Measurements from ENCODE around the gene HYI. TPM values are rescaled to one million over a fixed set of nuclear protein-coding genes. Genes with fewer than 3 reads are reported as not detected.
"Not testable (repeated sequence)": the region's sequence is repeated elsewhere in the genome, so short reads cannot be mapped to it uniquely, and the experiment has no call there.

The HYI gene
- total and polyA plus RNA-seq, 3 donors from 2014 or later, result 20.1 to 35.5 (median 21.2) TPM

GRCh38 chr1:43473463-43473862, 19.7 kb upstream of the HYI start:
- Histone ChIP-seq H3K9me3 (no peaks in the 10 kb centered on the region), H3K4me3 (no peak overlapping the region), H3K27me3 (no peaks in the 10 kb centered on the region), H3K4me1 (no peaks in the 10 kb centered on the region), H3K36me3 (ENCODE audit: low read depth, missing control alignments) (no peaks in the 10 kb centered on the region), H3K27ac (no peak overlapping the region)
- TF ChIP-seq CTCF (IDR thresholded peaks at IDR 0.05) (no peak), POLR2A (IDR thresholded peaks at IDR 0.05) (no peak)
- 90% methylated on average over 4 of the region's 4 CpGs for WGBS, 2 donors
- intact Hi-C loops (cut with DNase I; ENCODE audit: low total_unique reads), result no loop called here
- no peak for DNase-seq

- intact Hi-C loops (cut with DNase I; ENCODE audit: low total_unique reads); H3K4me1 ChIP-seq; H3K9me3 ChIP-seq; H3K4me3 ChIP-seq; H3K36me3 ChIP-seq (ENCODE audit: low read depth, missing control alignments); H3K27ac ChIP-seq; DNase-seq; H3K27me3 ChIP-seq: not testable (repeated sequence)
- WGBS, 2 donors, result 58 to 71% methylated on average over 6 of the region's 6 CpGs
Observed at GRCh38 chr1:43472463-43473151, 18.9 kb upstream of the HYI start.

GRCh38 chr1:43472087-43472462, 18.3 kb upstream of the HYI start:
- intact Hi-C loops (cut with DNase I; ENCODE audit: low total_unique reads), result no loop called here
- Histone ChIP-seq H3K36me3 (ENCODE audit: low read depth, missing control alignments) (no peaks in the 10 kb centered on the region), H3K27ac (no peak overlapping the region), H3K9me3 (no peaks in the 10 kb centered on the region), H3K4me1 (no peaks in the 10 kb centered on the region), H3K4me3 (no peak overlapping the region), H3K27me3 (no peaks in the 10 kb centered on the region)
- no peak for DNase-seq
- 81 to 87% methylated on average over 5 of the region's 5 CpGs for WGBS, 2 donors
- no peak for TF ChIP-seq POLR2A (IDR thresholded peaks at IDR 0.05)
- no peak for TF ChIP-seq CTCF (IDR thresholded peaks at IDR 0.05)

GRCh38 chr1:43469932-43470331, 16.2 kb upstream of the HYI start:
- 86 to 93% methylated on average over 1 of the region's 1 CpG for WGBS, 2 donors
- no peaks in the 10 kb centered on the region for H3K36me3 ChIP-seq (ENCODE audit: low read depth, missing control alignments)
- H3K9me3 ChIP-seq, result no peaks in the 10 kb centered on the region
- no peak overlapping the region for H3K4me3 ChIP-seq
- intact Hi-C loops (cut with DNase I; ENCODE audit: low total_unique reads), result no loop called here
- DNase-seq, result no peak
- TF ChIP-seq POLR2A (IDR thresholded peaks at IDR 0.05) (no peak), CTCF (IDR thresholded peaks at IDR 0.05) (no peak)
- H3K27me3 ChIP-seq, result no peaks in the 10 kb centered on the region
- H3K4me1 ChIP-seq, result no peaks in the 10 kb centered on the region
- no peak overlapping the region for H3K27ac ChIP-seq

- H3K4me3 ChIP-seq, result no peak overlapping the region
- no peak overlapping the region for H3K27ac ChIP-seq
- no peaks in the 10 kb centered on the region for H3K4me1 ChIP-seq
- DNase-seq, result no peak
- H3K36me3 ChIP-seq (ENCODE audit: low read depth, missing control alignments), result no peaks in the 10 kb centered on the region
- WGBS, 2 donors, result 87 to 92% methylated on average over 2 to 3 of the region's 3 CpGs
- no peaks in the 10 kb centered on the region for H3K27me3 ChIP-seq
- intact Hi-C loops (cut with DNase I; ENCODE audit: low total_unique reads), result no loop called here
- no peak for TF ChIP-seq POLR2A (IDR thresholded peaks at IDR 0.05)
- no peak for TF ChIP-seq CTCF (IDR thresholded peaks at IDR 0.05)
- no peaks in the 10 kb centered on the region for H3K9me3 ChIP-seq
Observed at GRCh38 chr1:43468414-43468813, 14.7 kb upstream of the HYI start.
